ENCODE results near the gene PHKB.
"Not testable (repeated sequence)": the region's sequence is repeated elsewhere in the genome, so short reads cannot be mapped to it uniquely, and the experiment has no call there.

Gene PHKB

DNA sequence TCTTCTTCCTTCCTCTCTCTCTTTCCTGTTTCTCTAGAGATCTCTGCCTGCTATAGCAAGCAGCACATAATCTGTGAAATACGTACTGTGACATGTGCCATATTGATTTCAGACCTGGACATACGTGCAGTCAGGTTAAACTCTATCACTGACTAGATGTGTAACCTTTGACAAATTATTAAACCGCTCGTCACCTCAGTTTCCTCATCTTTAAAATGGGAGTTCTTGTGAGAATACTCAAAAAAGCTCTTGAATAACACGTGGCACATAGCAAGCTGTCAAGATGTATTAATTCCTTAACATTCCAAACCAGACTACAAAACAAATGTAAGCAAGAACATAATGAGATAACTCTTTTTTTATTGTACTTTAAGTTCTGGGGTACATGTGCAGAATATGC lies 170.0 kb downstream of the PHKB start:
- no peak for DNase-seq

GRCh38 chr16:47634126-47634525 lies 173.0 kb downstream of the PHKB start:
- no peak for DNase-seq

DNA sequence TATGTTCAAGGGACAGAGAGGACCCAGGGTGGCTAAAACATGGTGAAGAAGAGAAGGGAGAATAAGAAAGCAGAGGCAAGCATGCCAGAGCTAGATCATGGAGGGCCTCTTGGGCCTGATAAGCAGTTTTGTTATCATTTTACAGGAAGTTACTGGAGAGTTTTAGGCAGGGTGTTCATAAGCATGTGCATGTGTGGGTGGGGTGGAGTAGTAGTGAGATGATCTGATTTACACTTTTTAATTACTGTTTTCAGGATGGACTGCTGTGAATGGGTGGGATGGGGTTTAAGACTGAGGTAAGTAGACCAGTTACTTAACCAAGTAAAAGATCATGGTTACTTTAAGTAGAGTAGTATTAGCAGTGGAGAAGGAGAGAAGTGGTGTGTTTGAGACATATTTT lies 173.6 kb downstream of the PHKB start:
- no peak for DNase-seq

GRCh38 chr16:47636501-47637099 lies 175.5 kb downstream of the PHKB start:
- no peak for DNase-seq

DNA sequence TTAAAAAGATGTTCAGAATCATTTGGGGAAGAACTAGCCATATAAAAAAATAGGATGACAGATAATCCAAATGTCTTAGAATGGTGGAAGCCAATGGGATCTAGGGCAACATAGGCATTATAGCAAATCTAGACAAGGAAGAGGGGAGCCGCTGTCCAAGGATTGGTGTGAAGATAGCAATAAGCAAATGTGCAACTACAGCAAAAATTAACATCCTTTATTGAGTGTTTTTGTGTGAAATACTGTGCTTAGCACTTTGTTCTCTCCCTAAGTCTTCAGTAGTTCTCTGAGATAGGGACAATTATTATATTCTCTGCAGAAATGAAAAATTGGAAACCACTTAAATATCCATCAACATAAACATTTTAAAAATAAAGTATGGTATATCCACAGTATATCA lies 177.0 kb downstream of the PHKB start:
- DNase-seq: no peak

GRCh38 chr16:47640661-47641060 lies 179.5 kb downstream of the PHKB start:
- no peak for DNase-seq

DNA sequence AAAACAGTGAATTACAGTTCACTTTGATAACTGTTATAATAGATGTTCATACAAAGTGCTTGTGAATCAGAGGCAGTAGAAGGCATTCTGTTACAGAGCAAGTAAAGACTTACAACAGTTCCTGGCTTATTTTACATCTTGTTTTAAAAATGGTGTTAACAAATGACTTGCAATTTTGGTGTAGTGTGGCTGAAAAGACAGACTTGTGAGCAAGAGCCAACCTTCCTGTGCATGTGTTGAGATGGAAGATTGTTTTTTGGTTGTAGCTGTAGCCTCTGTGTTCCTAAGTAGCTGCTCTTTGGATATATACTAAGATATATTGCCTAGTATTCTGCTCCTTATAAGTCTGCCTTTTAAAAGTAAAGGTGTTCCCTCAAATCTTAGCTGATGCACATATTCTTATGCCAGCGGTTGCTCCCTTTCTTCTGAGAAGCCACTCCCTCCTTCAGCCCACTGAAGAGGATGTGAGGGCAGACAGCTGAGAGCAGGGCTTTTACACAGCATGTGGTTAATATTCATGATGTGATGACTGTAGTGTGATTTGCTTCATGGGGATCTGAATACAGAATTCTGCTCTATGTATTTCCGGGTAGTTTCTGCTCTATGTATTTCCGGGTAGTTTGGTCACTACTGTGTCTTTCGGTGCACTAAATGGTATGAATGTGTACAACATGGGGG lies 182.3 kb downstream of the PHKB start:
- DNase-seq: no peak

- DNase-seq: no peak
Observed at GRCh38 chr16:47644166-47644565, 183.0 kb downstream of the PHKB start.

DNA sequence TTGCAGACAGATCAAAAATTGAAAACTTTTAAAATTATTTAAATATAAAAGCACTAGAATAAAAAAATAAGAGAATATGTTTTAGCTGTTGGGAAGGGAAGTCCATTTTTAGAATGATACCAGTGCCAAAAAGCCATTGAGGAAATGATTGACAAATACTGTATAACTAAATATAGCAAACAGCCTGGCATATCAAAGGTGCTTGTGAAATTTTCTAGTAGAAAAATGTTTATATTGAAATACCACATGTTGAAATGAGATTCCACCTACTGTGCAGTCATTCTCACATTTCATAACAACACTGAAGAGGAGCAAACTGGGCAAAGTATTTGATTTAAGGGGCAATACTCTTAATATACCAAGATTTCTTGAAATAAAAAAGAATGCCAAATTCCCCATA lies 183.5 kb downstream of the PHKB start:
- DNase-seq: no peak

DNA sequence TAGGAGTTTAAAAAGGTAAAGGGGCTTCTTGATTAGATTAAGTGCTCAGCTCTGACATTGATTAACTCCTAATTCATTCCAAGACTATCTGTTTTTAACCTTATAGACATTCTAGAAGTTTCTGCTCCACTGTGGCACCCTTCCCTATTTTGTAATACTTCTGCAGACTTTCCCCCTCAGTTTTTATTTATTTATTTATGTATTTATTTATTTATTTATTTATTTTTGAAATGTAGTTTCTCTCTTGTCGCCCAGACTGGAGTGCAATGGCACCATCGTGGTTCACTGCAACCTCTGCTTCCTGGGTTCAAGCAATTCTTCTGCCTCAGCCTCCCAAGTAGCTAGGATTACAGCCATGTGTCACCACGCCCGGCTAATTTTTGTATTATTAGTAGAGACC lies 185.8 kb downstream of the PHKB start:
- no peak for DNase-seq

GRCh38 chr16:47657032-47657431 lies 195.9 kb downstream of the PHKB start:
- no peak for DNase-seq

DNA sequence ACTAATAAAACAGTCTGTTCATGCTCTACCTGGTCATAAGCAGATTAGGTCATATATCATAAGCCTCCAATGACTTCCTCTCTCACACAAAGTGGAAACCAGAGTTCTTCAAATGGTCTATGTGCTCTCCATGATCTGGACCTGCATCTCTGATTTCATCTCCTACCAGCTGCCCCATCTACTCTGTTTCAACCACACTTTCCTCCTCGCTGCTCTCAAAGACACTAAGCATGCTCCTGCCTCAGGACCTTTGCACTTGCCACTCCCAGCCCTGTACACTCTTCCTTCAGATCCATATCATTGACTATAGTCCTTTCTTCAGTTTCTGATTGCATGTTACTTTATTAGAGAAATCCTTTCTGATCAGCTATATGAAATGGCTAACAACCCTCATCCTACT lies 196.8 kb downstream of the PHKB start:
- DNase-seq: no peak

DNA sequence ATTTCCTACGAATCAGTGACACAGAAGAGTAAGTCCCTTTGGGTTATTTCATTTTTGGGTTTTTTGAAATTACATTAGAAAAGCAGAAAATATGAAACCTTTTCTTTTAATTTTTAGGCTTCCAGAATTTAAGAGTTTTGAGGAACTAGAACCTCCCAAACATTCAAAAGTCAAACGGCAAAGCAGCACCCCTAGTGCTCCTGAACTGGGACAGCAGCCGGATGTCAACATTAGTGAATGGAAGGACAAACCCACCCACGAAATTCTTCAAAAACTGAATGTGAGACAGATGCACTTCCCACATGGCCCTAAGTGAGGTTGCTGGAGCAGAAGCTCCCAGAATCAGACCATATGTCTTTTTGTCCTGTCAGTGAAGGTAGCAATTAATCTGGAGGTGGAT lies 199.4 kb downstream of the PHKB start:
- no peak for DNase-seq

GRCh38 chr16:47664653-47665325 lies 203.7 kb downstream of the PHKB start:
- DNase-seq: no peak

GRCh38 chr16:47666434-47666833 lies 205.3 kb downstream of the PHKB start:
- no peak for DNase-seq

DNA sequence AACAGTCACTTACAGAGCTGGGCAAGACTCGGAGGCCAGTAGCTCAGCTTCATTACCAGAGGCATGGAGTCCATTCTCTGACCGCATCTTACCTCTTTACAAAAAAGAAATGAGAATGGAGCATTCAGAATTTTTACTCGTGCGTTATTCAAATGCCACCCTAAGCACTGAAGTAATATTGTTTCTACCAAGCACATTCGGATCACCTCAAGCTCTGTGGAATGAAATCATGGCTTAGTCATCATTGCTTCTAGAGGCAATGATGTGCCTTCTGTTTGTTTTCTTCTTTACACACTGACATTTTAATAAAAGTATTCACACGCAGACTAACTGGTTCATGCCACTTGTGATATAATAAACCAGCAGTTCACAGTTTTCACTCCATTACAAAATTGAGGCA lies 206.8 kb downstream of the PHKB start:
- no peak for DNase-seq

DNA sequence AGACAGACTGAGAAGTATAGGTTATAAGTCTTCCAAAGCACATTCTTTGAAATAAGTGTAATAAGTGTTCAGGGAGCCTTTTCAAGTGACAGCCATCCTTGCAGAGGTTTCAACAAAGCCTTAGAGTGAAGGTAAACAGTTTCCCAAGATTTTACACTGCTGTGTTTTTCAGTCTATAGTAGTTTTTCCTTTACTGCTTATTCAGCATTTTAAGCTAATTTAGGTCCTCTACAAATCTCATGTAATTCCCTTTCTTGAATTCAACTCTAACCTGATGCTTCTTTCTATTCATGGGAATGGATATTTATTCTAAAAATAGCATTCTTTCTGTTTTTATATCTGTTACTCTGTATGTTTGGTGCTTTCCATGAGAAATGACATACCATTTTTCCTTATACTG lies 211.3 kb downstream of the PHKB start:
- DNase-seq: no peak

GRCh38 chr16:47676635-47677177 lies 215.6 kb downstream of the PHKB start:
- no peak for DNase-seq

- DNase-seq: not testable (repeated sequence)
Observed at GRCh38 chr16:47681571-47681970, 220.4 kb downstream of the PHKB start.

DNA sequence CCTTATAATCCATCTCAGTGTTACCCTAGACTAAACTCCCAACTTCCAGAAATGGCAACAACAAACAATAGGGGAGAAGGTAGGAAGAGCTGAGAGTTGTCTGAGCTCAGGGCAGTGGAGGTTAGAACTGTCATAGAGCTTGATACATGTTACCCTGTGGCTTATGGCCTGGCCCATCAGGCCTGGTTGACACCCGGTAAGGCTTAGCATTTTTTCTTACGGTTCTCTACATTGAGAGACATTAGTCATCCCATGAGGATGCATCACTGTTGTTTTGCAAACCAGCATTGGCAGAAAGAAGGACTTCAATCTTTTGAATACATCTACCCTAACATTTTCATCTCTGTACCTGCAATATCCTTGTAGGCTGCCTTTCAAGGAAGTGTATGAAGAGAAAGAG lies 226.6 kb downstream of the PHKB start:
- DNase-seq: no peak

DNA sequence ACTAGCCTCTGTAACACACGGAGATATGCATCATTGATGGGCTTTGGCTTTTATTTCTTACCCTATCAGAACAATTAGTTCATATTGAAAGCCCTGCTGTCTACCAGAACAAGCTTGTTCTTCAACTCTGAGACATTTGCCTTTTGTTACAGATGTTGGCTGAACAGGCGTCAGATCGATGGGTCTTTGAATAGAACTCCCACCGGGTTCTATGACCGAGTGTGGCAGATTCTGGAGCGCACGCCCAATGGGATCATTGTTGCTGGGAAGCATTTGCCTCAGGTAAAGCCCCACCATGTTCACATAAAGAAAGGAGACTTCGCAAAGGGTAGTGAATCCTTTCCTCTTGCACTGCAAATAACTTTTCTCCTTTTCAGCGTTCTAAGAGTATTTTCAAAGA lies 232.1 kb downstream of the PHKB start:
- no peak for DNase-seq

DNA sequence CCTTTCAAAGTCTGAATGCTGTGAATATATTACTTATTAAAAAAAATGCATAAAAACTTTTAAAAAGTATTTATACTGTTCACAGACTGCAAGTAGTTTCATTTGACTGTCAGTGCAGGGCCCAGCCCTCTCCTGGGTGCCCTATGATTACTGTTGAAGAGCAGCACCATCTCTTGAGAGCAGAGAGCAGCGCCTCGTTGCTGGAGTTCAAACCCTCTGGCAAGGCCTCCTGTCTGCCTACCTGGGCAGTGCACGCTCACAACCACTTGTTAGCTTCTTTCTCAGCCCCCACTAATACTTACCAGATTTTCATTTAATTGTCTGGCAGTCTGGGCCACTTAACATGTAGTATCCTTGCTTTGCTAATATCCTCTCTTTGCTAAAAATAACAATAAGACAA lies 233.4 kb downstream of the PHKB start:
- no peak for DNase-seq

- DNase-seq: no peak
Observed at GRCh38 chr16:47695756-47696155, 234.6 kb downstream of the PHKB start.

- DNase-seq: no peak
Observed at GRCh38 chr16:47697826-47698225, 236.7 kb downstream of the PHKB start.

All from RPMI8226 (cell line).